A673 (cell line): ENCODE results near the gene DLG2. TPM values are rescaled to one million over a fixed set of nuclear protein-coding genes. Genes with fewer than 3 reads are reported as not detected.
"Not testable (repeated sequence)": the region's sequence is repeated elsewhere in the genome, so short reads cannot be mapped to it uniquely, and the experiment has no call there.

ENCODE experiments used
- Bru-seq: library from RNA; stranded (reverse); fragments of 400-500 nt; gene quantifications from one replicate; lab custom pipeline; 2021; lab: Mats Ljungman, UMichigan
- BruChase-seq, 2 experiments: library from RNA; stranded (reverse); fragments of 400-500 nt; gene quantifications; one replicate each; lab custom pipeline; 2021; lab: Mats Ljungman, UMichigan
- BruUV-seq: library from RNA; stranded (reverse); fragments of 400-500 nt; replicated peaks from 2 replicates; lab custom pipeline; 2021; lab: Mats Ljungman, UMichigan
- CTCF ChIA-PET: fragments of 300-600 bp; sonication (Branson Sonifier 250); formaldehyde crosslinking; loops from one replicate; lab custom pipeline; 2022; ENCODE audit warnings: antibody characterized with exemption; lab: Charles Lee
- POLR2A ChIA-PET: fragments of 300-600 bp; sonication (Branson Sonifier 250); formaldehyde crosslinking; loops from one replicate; lab custom pipeline; 2022; ENCODE audit warnings: antibody characterized with exemption; ENCODE audit not compliant: low non-redundant PET; lab: Charles Lee
- DNase-seq: peaks from one replicate; pipeline ENCODE4 v3.0.0-alpha.2; 2015; ENCODE audit warnings: low spot score
- H3K27ac ChIP-seq: fragments of 200-600 bp; sonication (generic); 2 replicates; pipeline ENCODE4 v1.5.1; 2016; ENCODE audit warnings: mixed run types, low read depth, mild to moderate bottlenecking, mixed read lengths, antibody characterized with exemption, low read length; ENCODE audit not compliant: poor library complexity, severe bottlenecking
- H3K27me3 ChIP-seq: fragments of 200-600 bp; sonication (generic); replicated peaks from 2 replicates; pipeline ENCODE4 v1.6.1; 2017; ENCODE audit warnings: mixed run types, low read depth, mild to moderate bottlenecking, mixed read lengths, antibody characterized with exemption, low read length; ENCODE audit not compliant: insufficient read depth, poor library complexity
- H3K36me3 ChIP-seq: fragments of 200-600 bp; sonication (generic); 2 replicates; pipeline ENCODE4 v1.6.1; 2016; ENCODE audit warnings: mixed run types, mild to moderate bottlenecking, mixed read lengths, antibody characterized with exemption, low read length; ENCODE audit not compliant: insufficient read depth, poor library complexity, severe bottlenecking
- H3K4me1 ChIP-seq: fragments of 200-600 bp; sonication (generic); 2 replicates; pipeline ENCODE4 v1.6.1; 2017; ENCODE audit warnings: mixed run types, mild to moderate bottlenecking, mixed read lengths, antibody characterized with exemption, low read length; ENCODE audit not compliant: insufficient read depth, poor library complexity, severe bottlenecking
- H3K4me3 ChIP-seq: fragments of 200-600 bp; sonication (generic); 2 replicates; pipeline ENCODE4 v1.5.1; 2016; ENCODE audit warnings: low read depth, mixed run types, mild to moderate bottlenecking, mixed read lengths, low read length; ENCODE audit not compliant: poor library complexity, severe bottlenecking
- H3K9me3 ChIP-seq: fragments of 200-600 bp; sonication (generic); 2 replicates; pipeline ENCODE4 v1.6.1; 2016; ENCODE audit warnings: mixed run types, low read depth, mild to moderate bottlenecking, mixed read lengths, antibody characterized with exemption, low read length; ENCODE audit not compliant: poor library complexity, severe bottlenecking
- CTCF ChIP-seq: fragments of 300-800, 200-600 bp; sonication (generic); conservative IDR thresholded peaks from 2 replicates; pipeline ENCODE4 v1.5.1; 2017; ENCODE audit warnings: low read depth, mild to moderate bottlenecking, antibody characterized with exemption, low read length, moderate library complexity, mixed read lengths
- EZH2 ChIP-seq: fragments of 200-600 bp; sonication (generic); IDR thresholded peaks from 2 replicates; pipeline ENCODE4 v1.6.1; 2017; ENCODE audit warnings: borderline replicate concordance, low read depth, mild to moderate bottlenecking, mixed read lengths, antibody characterized with exemption, low read length; ENCODE audit not compliant: poor library complexity, severe bottlenecking
- intact Hi-C: fragments of 100-400 bp; cut with micrococcal nuclease; formaldehyde crosslinking; loops from one replicate; pipeline ENCODE4 v1.10.0; 2022; ENCODE audit not compliant: unreplicated experiment
- long read RNA-seq: library from polyadenylated mRNA; stranded (forward); transcript quantifications from one replicate; pipeline ENCODE4 v2.0.0, GENCODE V29; 2022
- total RNA-seq: library from RNA; stranded (reverse); gene quantifications from 2 replicates; pipeline ENCODE4 v1.2.3, GENCODE V29; 2021

Gene DLG2
- total RNA-seq (276 and 277 TPM in 2 replicates), Bru-seq, nascent RNA (percentile 89 among the genes with signal in this experiment), BruChase-seq, experiment 1, labeled RNA remaining after a 2-hour chase (percentile 79 among the genes with signal in this experiment), BruChase-seq, experiment 2, labeled RNA remaining after a 6-hour chase (percentile 68 among the genes with signal in this experiment)
- long read RNA-seq, partial matches to known transcripts, result 130 of 341 reads
- long read RNA-seq, other reads (novel, unspliced or antisense), result 210 of 341 reads

- Histone ChIP-seq H3K27ac (peak within 1 kb of the TSS; percentile 23), H3K4me3 (peak within 1 kb of the TSS; percentile 70), H3K4me1 (peaks cover 16% of the 10 kb centered on the region), H3K27me3 (peaks cover 9% of the 10 kb centered on the region), H3K9me3 (no peaks in the 10 kb centered on the region), H3K36me3 (peaks cover 12% of the 10 kb centered on the region)
- intact Hi-C loops, result no loop called here
- peak; percentile 19 for DNase-seq
- TSS peak; percentile 66 for BruUV-seq
- POLR2A ChIA-PET, result no interaction called here
- TF ChIP-seq EZH2, result no peak
- TF ChIP-seq CTCF, result no peak
- CTCF ChIA-PET, result interaction anchor here (1.1 kb wide), 1 partner anchor 980 kb away, joined by 3 read pairs; no protein-coding TSS in a partner anchor
These were observed at the start of gene DLG2 for GRCh38 chr11:85627332-85627997. TSS of gene DLG2 (minus strand) at chr11:85627344.

DNA sequence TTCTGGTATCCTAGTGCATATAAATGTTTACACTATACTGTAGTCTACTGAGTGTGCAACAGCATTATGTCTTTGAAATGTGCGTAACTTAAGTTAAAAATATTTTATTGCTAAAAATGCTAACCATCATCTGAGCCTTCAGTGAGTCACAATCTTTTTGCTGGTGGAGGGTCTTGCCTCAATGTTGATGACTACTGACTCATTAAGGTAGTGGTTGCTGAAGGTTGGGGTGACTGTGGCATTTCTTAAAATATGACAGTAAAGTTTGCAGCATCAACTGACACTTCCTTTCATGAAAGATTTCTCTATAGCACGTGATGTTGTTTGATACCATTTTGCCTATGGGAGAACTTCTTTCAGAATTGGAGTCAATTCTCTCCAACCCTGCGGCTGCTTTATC lies 46.2 kb upstream of the DLG2 start:
- no peak for DNase-seq
- intact Hi-C loops, result no loop called here
- Histone ChIP-seq H3K36me3 (no peaks in the 10 kb centered on the region), H3K4me1 (no peaks in the 10 kb centered on the region), H3K9me3 (peaks cover 6% of the 10 kb centered on the region), H3K27ac (no peak overlapping the region), H3K27me3 (peaks cover 3% of the 10 kb centered on the region), H3K4me3 (no peak overlapping the region)
- no peak for TF ChIP-seq EZH2
- TF ChIP-seq CTCF, result no peak
- CTCF ChIA-PET, result no interaction called here
- POLR2A ChIA-PET, result no interaction called here
- BruUV-seq, result no TSS peak

DNA sequence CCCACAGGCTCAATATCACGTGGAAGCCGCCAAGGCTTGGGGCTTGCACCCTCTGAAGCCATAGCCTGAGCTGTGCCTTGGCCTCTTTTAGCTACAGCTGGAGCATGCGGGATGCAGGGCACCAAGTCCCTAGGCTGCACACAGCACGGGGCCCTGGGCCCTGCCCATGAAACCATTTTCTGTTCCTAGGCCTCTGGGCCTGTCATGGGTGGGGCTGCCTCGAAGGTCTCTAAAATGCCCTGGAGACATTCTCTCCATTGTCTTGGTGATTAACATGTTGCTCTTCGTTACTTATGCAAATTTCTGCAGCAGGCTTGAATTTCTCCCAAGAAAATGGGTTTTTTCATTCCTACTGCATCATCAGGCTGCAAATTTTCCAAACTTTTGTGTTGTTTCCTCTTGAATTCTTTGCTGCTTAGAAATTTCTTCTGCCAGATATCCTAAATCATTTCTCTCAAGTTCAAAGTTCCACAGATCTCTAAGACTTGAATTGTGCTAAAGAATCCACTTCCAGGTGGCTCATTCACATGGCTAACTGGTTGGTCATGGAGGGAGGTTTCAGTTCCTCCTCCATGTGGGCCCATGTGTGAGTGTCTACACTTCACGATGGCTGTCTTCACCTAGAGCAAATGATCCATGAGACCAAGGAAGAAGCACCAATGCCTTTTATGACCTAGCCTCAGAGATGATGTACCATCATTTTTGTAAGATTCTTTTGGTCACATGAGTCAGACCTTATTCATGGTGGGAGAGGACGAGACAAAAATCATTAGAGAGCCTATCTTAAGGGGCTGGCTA lies 45.2 kb upstream of the DLG2 start:
- DNase-seq, result no peak
- no TSS peak for BruUV-seq
- TF ChIP-seq EZH2 (no peak), CTCF (no peak)
- Histone ChIP-seq H3K4me1 (no peaks in the 10 kb centered on the region), H3K36me3 (no peaks in the 10 kb centered on the region), H3K27me3 (peaks cover 4% of the 10 kb centered on the region), H3K27ac (no peak overlapping the region), H3K4me3 (no peak overlapping the region), H3K9me3 (peaks cover 6% of the 10 kb centered on the region)
- CTCF ChIA-PET, result no interaction called here
- POLR2A ChIA-PET, result no interaction called here
- intact Hi-C loops, result no loop called here

GRCh38 chr11:85670949-85671663 lies 44.0 kb upstream of the DLG2 start:
- H3K27me3 ChIP-seq, BruUV-seq, POLR2A ChIA-PET, CTCF ChIA-PET, DNase-seq, H3K4me3 ChIP-seq, H3K27ac ChIP-seq, H3K36me3 ChIP-seq, intact Hi-C loops, H3K4me1 ChIP-seq, H3K9me3 ChIP-seq: not testable (repeated sequence)
